ENCODE results near the gene LIPG.
"Not testable (repeated sequence)": the region's sequence is repeated elsewhere in the genome, so short reads cannot be mapped to it uniquely, and the experiment has no call there.

LIPG gene

DNA sequence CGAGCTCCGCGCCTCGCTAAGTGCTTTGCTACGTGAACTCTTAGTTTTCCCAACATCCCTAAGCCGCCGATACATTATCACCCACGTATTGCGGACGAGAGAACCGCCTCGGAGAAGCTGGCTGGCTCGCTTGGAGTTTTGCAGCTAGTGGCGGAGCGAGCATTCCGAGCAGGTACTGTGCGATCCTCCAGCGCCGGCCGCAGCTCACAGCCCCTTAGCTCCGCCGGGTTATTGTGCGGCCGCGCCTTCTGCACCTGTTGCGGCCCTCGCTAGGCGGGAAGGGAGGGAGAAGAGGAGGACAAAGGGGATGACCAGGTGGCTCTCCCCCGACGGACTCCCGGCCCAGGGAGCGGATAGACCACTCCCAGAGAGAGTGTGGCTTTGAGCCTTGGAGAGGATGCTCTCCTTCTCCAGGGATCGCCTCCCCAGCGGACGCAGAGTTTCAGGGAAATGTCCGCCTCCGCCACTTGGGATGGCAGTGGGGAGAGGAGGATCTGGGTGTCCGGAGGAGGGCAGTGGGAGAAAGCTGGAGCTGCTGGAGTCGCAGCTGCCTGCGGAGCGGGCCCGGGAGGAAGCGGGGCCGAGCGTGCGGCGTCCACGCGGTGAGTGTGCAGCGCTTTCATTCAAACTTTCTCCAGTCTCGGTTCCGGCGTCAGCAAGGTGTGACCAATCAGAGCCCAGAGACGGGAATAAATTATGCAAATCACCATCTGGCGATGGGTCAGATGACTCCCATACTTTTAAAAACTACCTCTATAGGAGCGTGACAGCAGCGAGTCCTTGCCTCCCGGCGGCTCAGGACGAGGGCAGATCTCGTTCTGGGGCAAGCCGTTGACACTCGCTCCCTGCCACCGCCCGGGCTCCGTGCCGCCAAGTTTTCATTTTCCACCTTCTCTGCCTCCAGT is at the start of gene LIPG:
TSS of gene LIPG (plus strand) at position 769 of the 905 bp plus-strand sequence. CDS start 252 bp downstream, outside the sequence.
- DNase-seq (ENCODE audit: low read depth): no peak

DNA sequence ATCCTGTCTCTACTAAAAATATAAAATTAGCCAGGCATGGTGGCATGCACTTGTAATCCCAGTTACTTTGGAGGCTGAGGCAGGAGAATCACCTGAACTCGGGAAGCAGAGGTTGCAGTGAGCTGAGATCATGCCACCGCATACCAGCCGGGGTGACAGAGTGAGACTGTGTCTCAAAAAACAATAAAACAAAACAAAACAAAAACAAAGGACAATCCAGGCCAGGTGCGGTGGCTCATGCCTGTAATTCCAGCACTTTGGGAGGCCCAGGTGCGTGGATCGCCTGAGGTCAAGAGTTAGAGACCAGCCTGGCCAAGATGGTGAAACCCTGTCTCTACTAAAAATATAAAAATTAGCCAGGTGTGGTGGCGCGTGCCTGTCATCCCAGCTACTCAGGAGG is 49.0 kb upstream of the LIPG start:
- not testable (repeated sequence) for DNase-seq (ENCODE audit: low read depth)

DNA sequence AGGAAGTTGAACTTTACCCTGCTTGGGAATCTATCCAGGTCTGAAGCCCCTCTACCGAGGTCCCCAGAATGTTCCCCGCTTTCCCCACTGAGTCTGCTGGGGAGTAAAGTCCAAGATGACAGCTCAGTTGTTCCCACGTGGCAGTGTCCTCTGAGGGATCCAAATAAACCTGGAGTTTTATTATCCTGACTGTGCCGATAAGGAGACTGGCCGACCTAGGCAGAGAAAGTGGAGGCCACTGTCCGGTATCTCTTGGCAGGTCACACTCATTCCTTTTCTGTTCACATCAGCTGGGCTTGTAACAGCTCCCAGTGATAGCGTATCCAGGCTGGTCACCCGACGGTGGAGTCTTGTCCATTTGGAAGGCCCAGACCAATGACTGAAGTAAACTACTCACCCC is 47.3 kb upstream of the LIPG start:
- no peak for DNase-seq (ENCODE audit: low read depth)

DNA sequence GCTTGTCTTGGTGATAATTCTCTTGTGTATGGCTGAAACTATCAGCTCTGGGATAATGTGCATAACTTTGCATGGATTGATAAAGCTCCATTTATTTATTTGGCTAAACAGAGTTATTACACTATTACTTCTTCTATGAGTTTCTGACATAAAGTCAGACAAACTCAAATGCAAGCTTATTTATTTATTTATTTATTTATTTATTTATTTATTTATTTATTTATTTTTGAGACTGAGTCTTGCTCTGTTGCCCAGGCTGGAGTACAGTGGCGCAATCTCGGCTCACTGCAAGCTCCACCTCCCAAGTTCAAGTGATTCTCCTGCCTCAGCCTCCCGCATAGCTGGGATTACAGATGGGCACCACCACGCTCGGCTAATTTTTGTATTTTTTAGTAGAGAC is 46.9 kb upstream of the LIPG start:
- DNase-seq (ENCODE audit: low read depth): not testable (repeated sequence)

DNA sequence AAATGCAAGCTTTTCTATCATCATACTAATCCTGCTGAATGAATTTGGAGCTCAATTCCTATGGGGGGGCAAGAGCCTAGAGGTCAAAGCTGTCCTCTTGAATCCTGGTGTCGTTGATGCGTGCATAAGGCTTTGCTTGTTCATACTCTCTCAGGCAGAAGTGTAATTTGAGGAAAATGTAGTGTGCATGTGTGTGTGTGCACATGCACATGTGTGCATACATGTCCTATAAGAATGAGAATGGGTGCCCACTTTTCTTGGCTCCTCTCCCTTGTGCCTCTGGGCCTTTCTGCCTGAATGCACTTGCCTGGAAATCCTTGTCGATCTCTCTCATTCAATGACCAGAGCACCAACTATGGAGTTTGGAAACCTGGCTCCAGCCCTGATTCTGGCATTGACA is 46.3 kb upstream of the LIPG start:
- no peak for DNase-seq (ENCODE audit: low read depth)

DNA sequence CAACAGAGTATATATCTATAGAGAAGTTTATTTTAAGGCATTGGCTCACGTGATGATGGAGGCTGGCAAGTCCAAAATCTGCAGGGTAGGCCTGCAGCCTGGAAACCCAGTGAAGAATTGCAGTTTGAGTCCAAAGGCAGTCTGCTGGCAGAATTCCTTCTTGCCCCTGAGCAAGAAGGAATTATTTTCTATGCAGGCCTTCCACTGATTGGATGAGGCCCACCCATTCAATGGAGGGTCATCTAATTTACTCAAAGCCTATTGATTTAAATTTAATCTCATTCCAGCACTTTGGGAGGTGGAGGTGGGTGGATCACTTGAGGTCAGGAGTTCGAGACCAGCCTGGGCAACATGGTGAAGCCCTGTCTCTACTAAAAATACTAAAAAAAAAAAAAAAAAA is 44.4 kb upstream of the LIPG start:
- no peak for DNase-seq (ENCODE audit: low read depth)

DNA sequence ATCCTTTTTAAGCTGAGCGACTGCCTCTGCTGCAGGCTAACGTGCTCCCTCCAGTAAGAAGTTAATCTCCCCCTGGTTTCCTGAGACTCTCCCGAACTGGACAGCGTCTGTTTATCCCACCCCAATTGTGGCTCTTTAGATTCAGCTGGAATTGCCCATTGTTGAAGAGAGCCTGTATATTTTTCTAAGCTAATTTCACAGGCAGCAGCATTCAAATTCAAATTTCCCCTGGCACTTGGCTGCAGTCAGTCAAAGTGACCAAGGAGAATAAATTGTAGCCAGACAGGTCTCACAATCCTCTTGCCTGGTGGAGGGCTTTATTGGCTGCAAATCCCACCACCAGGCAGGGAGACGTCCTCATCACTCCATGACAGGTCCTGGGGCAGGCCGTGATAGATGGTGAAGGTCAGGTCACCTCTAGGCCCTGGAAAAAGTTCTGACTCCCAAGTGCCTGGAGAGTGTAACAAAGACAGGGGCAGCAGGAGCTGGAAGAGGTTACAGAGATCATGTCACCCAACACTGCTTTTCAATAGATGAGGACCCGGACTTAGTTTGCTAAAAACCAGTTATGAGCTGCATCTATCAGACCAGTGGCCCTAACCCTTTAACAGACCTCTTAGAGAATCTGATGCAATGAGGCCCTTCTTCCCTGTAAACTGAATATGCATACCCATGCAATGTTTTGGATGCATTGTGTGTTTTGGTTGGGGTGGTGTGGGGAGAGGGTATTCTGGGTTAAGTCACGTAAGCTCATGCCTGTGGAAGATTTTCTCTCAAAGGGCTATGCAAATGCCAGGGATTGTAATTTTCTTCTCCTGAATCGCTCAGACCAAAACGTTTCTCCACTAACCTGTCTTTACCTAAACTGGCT is 42.5 kb upstream of the LIPG start:
- DNase-seq (ENCODE audit: low read depth): no peak

DNA sequence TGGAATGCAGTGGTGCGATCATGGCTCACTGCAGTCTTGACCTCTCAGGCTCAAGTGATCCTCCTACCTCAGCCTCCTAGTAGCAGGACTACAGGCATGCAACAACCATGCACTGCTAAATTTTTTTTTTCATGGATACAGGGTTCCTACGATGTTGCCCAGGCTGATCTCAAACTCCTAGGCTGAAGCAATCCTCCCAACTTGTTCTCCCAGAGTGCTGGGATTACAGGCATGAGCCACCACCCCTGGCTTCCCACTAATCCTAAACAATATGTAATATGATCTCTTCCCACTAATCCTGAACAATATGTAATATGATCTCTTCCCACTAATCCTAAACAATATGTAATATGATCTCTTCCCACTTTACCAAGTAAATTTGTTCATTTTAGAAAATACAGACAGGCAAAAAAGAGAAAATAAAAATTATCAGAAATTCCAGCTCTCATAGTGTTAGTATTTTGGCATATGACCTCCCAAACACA is 41.2 kb upstream of the LIPG start:
- no peak for DNase-seq (ENCODE audit: low read depth)

DNA sequence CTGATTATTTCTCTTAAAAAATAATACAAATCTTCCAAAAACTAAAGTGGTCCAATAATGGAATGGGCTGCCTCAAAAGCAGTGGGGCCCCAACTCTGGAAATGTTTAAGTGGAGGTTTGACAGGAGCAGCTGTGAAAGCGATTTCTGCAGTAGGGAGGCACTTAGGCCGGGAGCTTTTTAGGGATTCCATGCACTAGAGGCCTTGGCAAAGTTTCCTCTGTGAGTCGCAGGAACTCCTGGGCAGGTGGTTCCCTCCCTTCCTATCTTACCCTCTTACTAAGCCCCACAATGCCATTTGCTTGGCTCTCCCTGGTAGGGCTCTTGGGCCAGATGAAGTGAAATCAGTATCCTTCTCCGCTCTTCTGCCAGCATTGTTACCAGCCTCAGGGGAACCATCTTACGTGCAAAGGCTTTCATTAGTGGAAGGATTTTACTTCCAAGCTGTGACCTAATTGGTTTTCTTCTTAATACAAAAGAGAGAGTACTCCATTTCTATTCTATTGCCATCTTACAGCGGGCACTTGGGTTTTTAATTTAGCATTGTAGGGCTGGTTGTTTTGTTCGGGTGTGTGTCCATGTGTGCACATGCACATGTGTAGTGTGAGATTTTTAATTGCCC is 40.5 kb upstream of the LIPG start:
- DNase-seq (ENCODE audit: low read depth): no peak

DNA sequence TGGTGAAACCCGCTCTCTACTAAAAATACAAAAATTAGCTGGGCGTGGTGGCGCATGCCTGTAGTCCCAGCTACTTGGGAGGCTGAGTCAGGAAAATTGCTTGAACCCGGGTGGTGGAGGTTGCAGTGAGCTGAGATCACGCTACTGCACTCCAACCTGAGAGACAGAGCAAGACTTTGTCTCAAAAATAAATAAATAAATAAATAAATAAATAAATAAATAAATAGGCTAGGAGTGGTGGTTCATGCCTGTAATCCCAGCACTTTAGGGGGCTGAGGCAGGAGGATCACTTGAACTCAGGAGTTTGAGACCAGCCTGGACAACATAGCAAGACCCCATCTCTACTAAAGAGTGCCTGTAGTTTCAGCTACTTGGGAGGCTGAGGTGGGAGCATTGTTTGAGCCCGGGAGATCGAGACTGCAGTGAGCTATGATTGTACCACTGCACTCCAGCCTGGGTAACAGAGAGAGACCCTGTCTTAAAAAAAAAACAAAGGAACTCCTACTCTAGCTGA is 38.2 kb upstream of the LIPG start:
- not testable (repeated sequence) for DNase-seq (ENCODE audit: low read depth)

DNA sequence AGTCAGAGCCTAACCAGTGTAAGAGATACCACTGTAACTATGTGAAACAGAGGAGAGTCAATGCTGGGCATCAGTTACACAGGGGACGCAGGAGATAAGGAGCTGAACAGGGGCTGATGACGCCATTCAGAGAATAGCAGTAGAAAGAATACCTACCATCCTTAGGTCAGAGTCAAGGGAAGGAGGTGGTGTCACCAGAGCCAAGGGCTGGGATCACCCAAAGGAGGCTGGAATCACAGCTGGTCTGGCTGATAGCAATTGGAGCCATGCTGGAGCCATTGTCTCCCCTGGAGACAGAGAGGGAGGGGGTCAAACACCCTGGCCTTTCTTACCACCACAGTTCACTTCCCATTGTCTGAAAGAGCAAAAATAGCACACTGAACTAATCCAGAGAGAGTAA is 37.5 kb upstream of the LIPG start:
- DNase-seq (ENCODE audit: low read depth): no peak

DNA sequence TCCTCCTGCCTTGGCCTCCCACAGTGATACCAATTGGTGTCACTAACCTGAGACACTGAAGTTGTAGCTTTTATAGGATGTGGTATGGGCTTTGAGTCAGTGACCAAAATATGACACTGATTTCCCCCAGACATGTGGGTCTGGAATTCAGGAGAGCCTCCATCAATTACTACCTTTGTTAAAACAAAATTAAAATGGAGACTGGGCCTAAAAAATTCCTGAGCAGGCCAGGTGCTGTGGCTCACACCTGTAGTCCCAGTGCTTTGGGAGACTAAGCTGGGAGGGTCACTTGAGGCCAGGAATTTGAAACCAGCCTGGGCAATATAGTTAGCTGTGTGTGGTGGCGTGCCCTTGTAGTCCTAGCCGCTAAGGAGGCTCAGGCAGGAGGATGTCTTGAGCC is 36.9 kb upstream of the LIPG start:
- no peak for DNase-seq (ENCODE audit: low read depth)

DNA sequence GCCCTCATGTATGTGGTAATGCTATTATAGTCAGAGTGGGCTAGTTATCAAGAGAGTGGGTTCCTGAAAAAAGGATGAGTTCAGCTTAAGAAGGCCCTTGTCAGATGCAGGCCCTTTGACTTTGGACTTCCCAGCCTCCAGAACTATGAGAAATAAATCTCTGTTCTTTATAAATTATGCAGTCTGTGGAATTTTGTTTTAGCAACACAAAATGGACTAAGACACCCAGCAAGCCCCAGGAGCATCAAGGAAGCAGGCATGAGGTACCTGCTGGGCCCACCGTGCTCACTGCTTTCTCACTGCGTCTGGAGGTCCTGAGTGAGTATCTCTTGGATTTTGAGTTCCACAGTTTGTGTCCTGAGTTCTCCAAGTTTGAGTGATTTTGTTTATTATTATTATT is 35.9 kb upstream of the LIPG start:
- DNase-seq (ENCODE audit: low read depth): no peak

DNA sequence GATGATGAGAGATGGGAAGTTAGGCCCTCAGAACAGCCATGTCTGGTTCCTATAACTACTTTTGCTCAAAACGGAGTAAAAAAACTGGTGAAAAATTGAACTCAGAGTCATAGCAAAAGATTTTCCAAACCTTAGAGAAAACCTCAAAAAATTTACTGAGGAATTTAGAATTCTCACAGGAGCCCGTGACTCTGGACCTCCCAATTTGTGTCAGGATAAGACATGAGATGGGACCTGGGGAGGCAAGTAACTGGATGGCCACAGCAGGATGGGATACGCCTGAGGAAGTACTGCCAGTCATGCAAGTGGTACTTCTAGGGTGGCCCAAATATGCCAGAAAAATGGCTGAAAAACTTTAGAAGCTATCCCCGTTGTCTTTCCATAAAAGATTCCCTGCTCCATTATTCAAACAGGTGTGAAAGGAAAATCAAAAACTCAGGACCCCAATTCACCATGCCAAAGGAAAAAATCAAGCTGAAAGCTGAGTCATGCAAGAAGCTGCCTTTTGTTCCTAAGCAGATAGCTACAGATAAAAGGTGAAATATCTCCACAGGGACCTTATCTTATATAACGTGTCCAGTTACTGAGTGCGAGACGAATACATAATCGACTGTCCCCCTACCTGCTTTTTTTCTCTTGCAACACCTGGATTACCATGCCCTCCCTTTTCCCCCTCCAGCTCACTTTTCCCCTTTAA is 34.1 kb upstream of the LIPG start:
- DNase-seq (ENCODE audit: low read depth): no peak

DNA sequence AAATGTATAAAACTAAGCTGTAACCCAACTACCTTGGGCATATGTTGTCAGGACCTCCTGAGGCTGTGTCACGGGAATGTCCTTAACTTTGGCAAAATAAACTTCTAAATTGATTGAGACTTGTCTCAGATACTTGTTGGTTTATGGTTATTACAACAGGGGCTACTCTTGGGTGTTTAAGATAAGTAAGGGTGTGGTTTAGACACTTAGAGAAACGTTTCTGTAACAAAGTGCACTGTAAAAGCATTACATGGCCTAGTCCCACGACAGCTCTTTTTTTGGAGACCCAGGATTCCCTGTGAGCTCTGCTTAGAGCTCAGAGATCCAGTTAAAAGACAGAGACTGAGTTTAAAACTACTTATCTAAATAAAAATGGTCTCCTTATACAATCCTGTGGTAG is 32.3 kb upstream of the LIPG start:
- no peak for DNase-seq (ENCODE audit: low read depth)

DNA sequence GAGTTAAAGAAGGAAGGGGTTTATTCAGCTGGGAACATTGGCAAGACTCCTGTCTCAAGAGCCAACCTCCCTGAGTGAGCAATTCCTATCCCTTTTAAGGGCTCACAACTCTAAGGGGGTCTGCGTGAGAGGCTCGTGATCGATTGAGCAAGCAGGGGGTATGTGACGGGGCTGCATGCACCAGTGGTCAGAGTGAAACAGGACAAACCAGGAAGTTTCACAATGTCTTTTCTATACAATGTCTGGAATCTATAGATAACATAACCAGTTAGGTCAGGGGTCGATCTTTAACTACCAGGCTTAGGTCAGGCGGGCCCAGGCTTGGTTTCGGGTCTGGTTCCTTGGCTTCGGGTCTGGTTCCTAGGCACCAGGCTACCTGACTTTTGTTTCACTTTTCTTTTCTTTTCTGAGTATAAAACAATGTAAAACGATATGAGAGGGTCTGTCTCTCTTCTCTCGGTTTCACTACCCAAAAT is 30.1 kb upstream of the LIPG start:
- DNase-seq (ENCODE audit: low read depth): no peak

DNA sequence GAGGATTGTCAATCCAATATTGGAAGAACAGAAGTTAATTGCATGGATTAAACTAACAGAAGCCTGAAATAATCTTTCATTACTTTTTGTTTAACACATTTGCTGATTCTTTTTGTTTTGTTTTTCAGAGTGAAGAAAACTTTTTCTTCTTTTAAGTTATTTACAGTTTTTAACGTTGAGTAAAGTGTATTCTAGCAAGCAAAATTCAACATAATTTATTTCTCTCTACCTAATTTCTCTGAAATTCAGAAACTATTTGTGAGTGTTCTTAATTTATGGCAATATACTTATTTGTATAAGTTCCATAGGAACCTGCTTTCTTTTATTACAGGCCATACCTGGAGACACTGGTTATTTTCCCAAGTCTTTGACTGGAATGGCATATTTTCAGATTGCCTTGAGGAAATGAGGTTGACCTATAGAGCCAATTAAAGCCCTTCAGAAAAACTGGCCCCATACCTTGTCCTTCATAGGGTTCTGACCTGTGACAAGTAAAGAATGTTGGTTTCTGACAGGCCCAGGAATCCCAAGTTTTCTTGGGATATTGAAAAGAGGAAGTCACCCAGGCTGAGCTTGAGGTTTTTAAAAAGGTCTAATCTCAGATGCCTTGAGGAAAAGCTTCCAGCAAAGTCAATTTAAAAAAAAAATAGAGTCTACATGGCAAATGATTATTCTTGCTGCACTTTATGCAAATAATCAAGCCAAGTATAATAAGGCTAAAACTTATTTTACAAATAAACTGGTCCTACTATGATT is 26.8 kb upstream of the LIPG start:
- DNase-seq (ENCODE audit: low read depth): no peak

DNA sequence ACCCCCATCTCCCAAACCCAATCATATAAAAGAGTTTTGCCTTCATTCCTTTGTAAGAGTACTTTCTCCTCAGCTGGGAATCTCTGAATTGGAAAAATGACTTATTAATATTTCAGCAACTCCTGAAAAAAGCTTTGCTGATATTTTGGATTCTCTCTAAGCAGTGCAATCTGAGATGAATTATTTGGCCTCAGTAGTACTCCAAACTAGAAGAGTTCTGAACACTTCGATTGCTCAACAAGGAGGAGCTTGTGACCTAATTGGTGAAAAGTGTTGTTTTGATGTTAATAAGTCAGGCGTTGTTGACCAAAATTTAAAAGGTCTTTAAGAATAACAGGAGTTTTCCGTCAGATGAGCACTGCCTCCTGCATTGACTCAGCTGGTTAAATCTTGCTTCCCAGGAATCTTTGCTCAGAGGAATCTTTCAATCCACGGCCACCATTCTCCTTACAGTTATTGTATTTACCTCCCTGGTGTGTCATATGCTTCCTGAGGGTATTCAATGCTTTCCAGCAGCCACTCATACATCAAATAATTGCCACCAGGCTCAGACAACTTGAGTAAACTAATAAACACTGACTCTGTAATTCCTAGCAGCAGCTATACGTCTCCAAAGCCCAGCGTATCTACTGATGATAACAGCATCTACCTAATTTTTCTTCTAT is 24.5 kb upstream of the LIPG start:
- no peak for DNase-seq (ENCODE audit: low read depth)

DNA sequence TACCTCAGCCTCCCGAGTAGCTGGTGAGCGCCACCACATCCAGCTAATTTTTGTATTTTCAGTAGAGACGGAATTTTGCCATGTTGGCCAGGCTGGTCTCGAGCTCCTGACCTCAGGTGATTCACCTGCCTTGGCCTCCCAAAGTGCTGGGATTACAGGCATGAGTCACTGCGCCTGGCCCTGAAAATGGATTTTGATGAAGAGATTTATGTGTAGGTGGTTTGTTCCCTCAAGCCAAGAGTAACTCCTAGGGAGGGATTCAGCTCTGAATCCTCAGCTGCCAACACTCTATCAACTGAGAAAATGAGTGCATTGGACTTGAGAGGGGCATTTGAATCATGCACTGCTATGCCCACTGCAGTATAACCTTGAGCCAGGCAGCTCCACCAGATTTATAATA is 17.5 kb upstream of the LIPG start:
- DNase-seq (ENCODE audit: low read depth): no peak

DNA sequence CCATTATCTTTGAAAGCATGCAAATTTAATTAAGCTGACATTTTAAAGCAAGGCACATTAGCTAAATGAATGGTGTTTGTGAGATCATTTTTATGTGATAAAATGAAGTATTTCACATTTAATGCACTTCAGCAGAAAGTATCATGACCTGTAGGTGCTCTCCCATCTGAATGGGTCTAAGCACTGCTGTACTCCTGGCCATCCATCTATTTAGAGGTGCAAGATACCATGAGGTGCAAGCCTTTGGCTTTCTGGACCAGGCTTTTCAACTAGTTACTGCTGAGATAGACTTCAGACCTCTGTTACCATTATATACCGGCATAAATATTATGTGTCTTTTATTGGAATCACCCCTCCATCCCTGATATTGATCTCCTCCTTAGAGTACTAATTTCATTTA is 15.6 kb upstream of the LIPG start:
- DNase-seq (ENCODE audit: low read depth): no peak
